ENCODE data around the gene GNA12.
"Not testable (repeated sequence)": the region's sequence is repeated elsewhere in the genome, so short reads cannot be mapped to it uniquely, and the experiment has no call there.

The GNA12 gene

DNA sequence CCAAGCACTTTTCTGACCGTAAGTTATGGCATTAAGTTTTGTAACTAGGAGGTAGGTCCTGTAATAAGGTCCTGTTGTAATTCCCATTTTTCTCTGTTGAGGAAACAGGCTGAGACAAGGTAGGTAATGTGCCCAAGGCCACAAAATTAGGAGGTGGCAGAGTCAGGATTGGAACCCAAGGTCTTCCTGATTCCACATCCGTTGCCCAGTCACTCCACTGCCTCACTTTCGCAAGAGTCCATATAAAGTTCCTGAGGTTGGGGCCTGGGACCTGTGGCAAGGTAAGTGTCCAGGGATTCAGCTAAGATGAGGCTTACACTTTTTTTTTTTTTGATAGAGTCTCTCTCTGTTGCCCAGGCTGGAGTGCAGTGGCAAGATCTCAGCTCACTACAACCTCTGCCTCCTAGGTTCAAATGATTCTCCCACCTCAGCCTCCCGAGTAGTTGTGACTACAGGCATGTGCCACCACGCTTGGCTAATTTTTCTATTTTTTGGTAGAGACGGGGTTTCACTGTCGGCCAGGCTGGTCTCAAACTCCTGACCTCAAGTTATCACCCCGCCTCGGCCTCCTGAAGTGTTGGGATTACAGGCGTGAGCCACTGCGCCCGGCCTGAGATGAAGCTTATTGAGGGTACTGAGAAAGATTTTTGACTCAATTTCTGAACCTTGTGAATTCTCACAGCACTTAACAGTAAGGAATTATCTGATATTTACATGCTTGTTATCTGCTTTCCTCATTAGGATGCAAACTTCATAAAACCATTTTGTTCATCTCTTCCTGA, 20.3 kb upstream of the GNA12 start:
- FAIRE-seq = no peak

GRCh38 chr7:2863461-2864066, 19.5 kb upstream of the GNA12 start:
- FAIRE-seq = no peak

DNA sequence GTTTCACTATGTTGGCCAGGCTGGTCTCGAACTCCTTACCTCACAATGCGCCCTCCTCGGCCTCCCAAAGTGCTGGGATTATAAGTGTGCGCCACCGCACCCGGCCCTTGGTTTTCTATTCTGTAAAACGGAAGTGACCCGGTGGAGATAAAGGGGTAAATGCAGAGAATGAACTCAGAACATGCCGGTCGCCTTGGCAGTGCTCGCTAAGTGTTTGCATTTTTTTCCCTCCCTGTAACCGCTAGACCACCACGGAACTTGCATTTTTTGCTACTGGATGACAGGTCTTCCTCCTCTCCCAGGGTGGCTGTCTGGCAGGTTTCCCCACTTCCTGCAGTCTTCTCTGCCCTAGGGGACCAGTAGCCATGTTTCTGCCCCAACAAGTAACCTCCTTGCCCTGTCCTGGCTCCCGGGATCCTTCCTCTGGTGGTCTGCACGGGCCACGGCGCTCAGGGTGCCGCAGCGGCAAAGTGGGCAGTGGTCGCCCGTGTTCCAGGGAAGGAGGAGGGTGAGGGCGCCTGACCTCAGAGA, 18.8 kb upstream of the GNA12 start:
- no peak for FAIRE-seq

- no peak for FAIRE-seq
Observed at GRCh38 chr7:2861509-2861908, 17.4 kb upstream of the GNA12 start.

DNA sequence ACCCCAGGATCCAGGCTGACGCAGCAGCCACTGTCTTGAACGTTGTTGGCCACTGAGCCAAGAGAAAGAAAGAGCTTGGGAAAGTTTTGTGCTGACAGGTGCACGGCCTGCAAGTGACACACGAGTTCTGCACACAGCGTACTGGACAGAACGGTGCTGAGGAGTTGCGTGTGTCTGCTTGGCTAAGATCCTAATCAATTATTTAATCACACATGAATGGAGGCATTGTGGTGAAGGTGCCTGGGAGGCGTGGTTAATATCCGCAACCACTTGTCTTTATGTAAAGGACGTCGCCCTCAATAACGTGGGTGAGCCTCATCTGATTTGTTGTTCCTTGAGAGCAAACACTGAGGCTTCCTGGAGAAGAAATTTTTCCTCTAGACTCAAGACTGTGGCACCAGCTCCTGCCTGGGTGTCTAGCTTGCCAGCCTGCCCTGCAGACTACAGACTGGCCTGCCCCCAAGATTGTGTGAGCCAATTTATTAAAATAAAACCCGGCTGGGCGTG, 16.6 kb upstream of the GNA12 start:
- FAIRE-seq = no peak

DNA sequence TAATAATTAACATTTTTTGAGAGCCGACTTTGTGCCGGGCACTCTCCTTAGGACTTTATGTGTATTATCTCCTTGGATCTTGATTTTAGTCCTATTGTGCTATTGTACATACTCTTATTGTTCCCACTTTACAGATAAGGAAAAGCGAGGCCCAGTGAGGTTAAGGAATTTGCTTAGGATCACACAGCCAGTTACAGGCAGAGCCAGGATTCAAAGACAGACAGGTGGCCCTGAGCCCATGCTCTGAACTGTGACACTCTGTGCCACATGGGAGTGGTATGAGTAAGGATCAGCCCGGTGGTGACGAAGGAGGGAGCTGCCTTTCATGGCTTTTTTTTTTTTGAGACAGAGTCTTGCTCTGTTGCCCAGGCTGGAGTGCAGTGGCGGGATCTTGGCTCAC, 15.8 kb upstream of the GNA12 start:
- FAIRE-seq = no peak

GRCh38 chr7:2858621-2859020, 14.5 kb upstream of the GNA12 start:
- no peak for FAIRE-seq

DNA sequence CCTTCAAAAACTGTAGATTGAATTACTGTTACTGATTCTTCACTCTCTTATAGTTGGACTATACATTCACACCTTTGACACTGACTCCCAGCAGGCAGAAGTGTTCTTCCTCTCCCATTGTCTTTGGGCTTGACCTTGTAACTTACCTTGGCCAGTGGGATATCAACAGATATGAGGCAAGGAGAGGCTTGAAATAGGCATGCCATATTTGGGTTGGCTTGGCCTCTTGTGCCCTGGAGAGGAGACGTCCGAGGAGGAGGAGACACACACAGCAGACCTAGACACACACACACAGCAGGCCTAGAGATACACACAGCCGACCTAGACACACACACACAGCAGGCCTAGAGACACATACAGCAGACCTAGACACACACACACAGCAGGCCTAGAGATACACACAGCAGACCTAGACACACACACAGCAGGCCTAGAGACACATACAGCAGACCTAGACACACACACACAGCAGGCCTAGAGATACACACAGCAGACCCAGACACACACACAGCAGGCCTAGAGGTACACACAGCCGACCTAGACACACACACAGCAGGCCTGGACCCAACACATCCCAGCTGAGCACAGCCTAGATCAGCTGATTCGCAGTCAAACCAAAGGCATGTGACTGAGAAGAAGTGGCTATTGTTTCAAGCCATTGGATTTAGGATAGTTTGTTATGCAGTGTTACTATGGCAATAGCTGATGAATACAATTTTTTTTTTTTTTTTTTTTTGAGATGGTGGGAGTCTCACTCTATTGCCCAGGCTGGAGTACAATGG, 12.5 kb upstream of the GNA12 start:
- FAIRE-seq = no peak

- no peak for FAIRE-seq
Observed at GRCh38 chr7:2855386-2855785, 11.3 kb upstream of the GNA12 start.

GRCh38 chr7:2853552-2853951, 9.4 kb upstream of the GNA12 start:
- not testable (repeated sequence) for FAIRE-seq

GRCh38 chr7:2853147-2853546, 9.0 kb upstream of the GNA12 start:
- no peak for FAIRE-seq

DNA sequence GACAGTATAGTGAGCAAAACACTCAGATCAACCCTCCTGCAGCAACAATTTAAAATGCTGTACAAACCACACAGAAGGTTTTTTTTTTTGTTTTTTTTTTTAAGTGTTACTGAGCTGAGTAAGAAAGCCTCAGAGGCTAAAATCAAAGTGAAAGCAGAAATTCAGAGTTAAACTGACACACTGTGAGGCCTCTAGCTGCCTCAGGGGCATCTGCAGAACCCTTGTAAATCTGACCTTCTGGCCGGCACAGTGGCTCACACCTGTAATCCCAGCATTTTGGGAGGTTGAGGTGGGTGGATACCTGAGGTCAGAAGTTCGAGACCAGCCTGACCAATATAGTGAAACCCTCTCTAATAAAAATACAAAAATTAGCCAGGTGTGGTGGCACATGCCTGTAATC, 7.4 kb upstream of the GNA12 start:
- no peak for FAIRE-seq

GRCh38 chr7:2849941-2850766, 6.0 kb upstream of the GNA12 start:
- no peak for FAIRE-seq

DNA sequence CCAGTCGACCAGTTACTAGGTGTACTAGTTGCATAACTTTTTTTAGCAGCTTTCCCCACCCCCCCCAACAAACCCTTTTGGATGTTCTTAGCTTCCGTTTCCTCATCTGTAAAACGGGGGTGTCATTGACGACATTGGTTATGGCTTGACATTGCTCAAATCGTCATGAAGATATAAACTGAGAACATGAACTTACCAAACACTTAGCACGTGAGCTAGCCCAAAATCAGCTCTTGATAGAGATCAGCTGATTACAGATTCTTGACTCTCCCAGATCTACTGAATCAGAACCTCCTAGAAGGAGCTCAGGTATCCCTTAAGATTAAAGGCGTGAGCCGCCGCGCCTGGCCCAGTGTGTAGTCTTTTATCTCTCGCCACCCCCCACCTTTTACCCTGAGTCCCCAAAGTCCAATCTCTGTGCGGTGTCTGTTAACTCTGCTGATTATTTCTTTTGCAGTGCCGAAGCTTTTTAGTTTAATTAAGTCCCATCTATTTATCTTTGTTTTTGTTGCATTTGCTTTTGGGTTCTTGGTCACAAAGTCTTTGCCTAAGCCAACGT, 1.0 kb upstream of the GNA12 start:
- no peak for FAIRE-seq

- no peak for FAIRE-seq
Observed at GRCh38 chr7:2843711-2844152, 376 bp downstream of the GNA12 start.

DNA sequence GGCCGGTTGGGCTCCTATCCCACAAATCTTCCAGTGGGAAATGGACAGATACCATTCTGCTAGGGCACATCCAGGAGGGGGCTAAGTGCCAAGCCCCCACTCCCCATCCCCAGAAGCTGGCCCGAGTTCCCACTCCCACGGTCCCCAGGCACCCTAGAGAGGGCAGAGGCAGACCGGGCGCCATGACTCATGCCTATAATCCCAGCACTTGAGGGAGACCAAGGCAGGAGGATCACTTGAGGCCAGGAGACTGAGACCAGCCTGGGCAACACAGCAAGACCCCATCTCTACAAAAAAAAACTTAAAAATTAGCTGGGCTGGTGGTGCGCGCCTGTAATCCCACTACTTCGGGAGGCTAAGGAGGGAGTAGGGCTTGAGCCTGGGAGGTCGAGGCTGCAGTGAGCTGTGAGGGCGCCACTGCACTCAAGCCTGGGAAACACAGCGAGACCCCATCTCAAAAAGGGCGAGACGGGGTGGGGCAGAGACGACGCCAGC, 870 bp downstream of the GNA12 start:
- FAIRE-seq = no peak

GRCh38 chr7:2841907-2842306, 2.2 kb downstream of the GNA12 start:
- no peak for FAIRE-seq

DNA sequence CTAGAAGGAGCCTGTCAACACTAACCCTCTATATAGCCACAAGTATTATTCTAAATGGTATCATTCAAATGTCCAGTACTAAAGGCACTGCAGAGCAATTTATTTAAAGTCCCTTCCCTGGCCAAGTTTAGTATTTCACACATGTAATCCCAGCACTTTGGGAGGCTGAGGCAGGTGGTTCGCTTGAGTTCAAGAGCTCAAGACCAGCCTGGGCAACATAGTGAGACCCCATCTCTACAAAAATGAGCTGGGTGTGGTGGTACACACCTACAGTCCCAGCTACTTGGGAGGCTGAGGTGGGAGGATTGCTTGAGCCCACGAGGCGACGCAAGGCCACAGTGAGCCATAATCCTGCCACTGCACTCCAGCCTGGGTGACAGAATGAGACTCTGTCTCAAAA, 3.6 kb downstream of the GNA12 start:
- no peak for FAIRE-seq

GRCh38 chr7:2838873-2839578, 5.1 kb downstream of the GNA12 start:
- FAIRE-seq = no peak

- no peak for FAIRE-seq
Observed at GRCh38 chr7:2838451-2838850, 5.7 kb downstream of the GNA12 start.

DNA sequence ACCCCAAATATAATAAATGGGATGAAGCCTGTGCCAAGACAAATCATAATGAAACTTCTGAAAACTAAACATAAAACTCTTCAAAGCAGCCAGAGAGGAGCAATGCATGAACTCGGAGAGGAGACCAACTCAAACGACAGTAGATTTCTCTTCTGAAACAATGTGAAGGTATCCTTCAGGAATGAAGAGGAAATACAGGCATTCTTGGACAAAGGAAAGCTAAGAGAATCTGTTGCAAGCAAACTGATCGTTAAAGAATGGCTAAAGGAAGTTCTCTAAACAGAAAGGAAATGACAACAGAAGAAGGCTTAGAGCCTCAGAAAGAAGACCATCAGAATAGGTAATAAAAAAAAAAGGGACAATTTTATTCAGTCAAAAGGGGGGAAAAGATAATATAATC, 6.6 kb downstream of the GNA12 start:
- FAIRE-seq = no peak

Data from A204.1 (cell line).